Measurements from ENCODE around the gene MAPK6.

DNA sequence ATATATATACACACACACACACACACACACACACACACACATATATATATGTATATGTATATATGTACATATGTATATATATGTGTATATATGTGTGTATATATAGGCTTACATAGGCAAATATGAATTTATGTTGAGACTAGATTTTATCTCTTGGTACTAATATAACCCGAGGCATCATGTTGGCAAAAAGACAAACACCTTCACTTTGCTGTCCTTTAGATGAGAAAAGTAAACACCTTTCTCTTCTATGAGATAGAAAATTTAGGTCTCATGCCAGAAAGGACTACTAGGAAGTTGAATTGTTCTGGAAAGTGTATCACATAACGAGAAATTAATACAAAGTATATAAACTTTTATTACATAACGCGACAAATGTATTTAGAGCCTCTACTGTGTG lies 27.9 kb upstream of the MAPK6 start:
- TF ChIP-seq, protein P1, sequence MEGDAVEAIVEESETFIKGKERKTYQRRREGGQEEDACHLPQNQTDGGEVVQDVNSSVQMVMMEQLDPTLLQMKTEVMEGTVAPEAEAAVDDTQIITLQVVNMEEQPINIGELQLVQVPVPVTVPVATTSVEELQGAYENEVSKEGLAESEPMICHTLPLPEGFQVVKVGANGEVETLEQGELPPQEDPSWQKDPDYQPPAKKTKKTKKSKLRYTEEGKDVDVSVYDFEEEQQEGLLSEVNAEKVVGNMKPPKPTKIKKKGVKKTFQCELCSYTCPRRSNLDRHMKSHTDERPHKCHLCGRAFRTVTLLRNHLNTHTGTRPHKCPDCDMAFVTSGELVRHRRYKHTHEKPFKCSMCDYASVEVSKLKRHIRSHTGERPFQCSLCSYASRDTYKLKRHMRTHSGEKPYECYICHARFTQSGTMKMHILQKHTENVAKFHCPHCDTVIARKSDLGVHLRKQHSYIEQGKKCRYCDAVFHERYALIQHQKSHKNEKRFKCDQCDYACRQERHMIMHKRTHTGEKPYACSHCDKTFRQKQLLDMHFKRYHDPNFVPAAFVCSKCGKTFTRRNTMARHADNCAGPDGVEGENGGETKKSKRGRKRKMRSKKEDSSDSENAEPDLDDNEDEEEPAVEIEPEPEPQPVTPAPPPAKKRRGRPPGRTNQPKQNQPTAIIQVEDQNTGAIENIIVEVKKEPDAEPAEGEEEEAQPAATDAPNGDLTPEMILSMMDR (conservative IDR thresholded peaks at IDR 0.05; ENCODE audit: low read depth, low read length), result no peak
- no peak for TF ChIP-seq EZH2 (IDR thresholded peaks at IDR 0.05; ENCODE audit: borderline replicate concordance, low read depth, low read length, poor library complexity, severe bottlenecking)
